Esophagus squamous epithelium (tissue), 4 donors: ENCODE results near the gene CHAD.
"Not testable (repeated sequence)": the region's sequence is repeated elsewhere in the genome, so short reads cannot be mapped to it uniquely, and the experiment has no call there.

Experiments used
- CTCF ChIP-seq, 6 experiments: fragments of 450-650 bp in 4 of 6; fragments of 200-600 bp in 2 of 6; sonication (generic) in 2 of 6; IDR thresholded peaks; one replicate each; pipeline ENCODE4 v1.5.1; 2016 to 2019; ENCODE audit warnings: antibody characterized with exemption in 6 of 6, mild to moderate bottlenecking in 4 of 6, moderate library complexity in 4 of 6
- POLR2A ChIP-seq, 4 donors: fragments of 450-650 bp; IDR thresholded peaks; one replicate each; pipeline ENCODE4 v1.6.1; 2017; ENCODE audit warnings: antibody characterized with exemption in 4 of 4, mild to moderate bottlenecking in 4 of 4, moderate library complexity in 3 of 4

- not testable (repeated sequence) for TF ChIP-seq POLR2A, CTCF (IDR thresholded peaks at IDR 0.05)
These were observed 40.6 kb downstream of the CHAD start for GRCh38 chr17:50428126-50428525.
